H4 (cell line): ENCODE data around the gene SNX9. TPM values are rescaled to one million over a fixed set of nuclear protein-coding genes. Genes with fewer than 3 reads are reported as not detected.
A peak's percentile ranks its signal among the peaks of the same experiment; 100 is the strongest.
"Not testable (repeated sequence)": the region's sequence is repeated elsewhere in the genome, so short reads cannot be mapped to it uniquely, and the experiment has no call there.

Experiments used
- DNase-seq: peaks from one replicate; pipeline ENCODE4 v3.0.0-alpha.2; 2015; ENCODE audit warnings: low spot score
- total RNA-seq: library from RNA; depleted of rRNA; stranded (reverse); fragments of >200 nt; shearing (Covaris generic); gene quantifications from 2 replicates; pipeline ENCODE4 v1.2.3, GENCODE V29; 2014

The SNX9 gene
- total RNA-seq, 1 experiment from 2014 or later: 15.6 TPM

DNA sequence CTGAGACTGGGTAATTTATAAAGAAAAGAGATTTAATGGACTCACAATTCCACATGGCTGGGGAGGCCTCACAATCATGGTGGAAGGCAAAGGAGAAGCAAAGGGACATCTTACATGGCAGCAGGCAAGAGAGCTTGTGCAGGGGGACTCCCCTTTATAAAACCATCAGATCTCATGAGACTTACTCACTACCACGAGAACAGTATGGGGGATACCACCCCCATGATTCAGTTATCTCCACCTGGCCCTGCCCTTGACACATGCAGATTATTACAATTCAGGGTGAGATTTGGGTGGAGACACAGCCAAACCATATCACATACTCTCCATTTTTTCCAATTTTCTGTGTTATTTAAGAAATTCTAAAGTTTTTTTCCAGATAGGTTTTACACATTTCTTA lies 35.6 kb downstream of the SNX9 start:
- DNase-seq: not testable (repeated sequence)

DNA sequence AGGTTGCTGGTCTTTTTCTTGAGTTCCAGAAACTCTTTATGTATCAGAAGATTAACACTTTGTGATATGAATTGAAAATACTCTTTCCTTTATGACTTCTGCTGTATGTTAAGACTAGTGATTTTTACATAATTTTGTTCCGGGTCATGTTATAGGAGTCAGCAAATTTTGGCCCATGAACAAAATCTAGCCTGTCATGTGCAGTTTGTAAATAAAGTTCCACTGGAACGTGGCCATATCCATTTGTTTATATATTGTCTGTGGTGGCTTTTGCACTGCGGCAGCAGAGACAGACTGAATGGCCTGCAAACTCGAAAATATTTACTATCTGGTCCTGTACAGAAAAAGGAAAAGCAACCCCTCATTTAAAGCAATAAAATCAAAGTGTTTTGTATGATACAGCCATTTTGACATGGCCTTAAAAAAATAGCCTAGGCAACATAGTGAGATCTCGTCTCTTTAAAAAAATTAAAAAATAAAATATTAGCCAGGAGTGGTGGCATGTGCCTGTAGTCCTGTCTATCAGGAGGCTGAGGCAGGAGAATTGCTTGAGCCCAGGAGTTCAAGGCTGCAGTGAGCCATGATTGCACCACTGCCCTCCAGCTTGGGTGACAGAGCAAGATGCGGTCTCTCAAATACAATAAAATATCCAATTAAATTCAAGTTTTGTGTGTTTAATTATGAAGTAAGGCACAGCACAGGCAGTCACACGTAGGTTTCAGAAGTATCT lies 36.9 kb downstream of the SNX9 start:
- DNase-seq: peak; percentile 38

DNA sequence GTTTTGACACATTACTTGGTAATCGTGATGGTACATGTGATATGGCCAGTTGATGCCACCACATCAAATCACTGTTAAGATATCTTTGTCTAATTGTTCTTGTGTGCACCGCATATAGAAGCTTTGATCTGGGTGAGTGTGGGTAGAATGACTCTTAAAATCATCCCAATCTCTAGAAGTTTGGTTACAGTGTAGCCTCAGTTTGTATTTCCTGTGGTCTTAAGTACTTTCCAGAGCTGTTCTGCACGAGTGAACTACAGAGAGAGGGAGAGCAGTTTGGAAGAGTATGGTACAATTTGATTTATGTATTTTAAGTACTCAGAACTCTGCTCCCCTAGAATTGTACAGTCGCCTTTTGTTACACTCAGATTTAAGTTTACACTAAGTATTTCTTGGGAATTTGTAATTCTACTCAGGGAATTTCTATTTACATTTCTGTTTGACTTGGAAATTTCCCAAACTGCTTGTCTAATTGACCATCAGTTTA lies 37.5 kb downstream of the SNX9 start:
- no peak for DNase-seq

DNA sequence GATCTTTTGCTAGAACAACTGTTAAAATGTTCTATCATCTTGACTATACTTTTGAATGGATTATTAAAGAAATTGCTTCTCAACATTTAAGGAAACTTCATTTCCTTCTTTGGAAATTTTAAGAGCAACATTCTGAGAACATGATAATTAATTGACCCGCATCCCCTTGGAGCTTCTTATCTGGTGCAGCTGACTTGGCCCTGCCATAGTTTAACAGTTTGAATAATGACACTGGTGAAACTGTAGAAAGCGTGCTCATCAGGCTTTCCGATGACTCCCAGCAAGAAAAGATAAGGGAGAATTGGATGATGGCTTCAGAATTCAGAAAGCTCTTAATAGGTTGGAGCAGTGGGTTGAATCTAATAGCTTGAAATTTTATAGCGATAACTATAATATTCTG lies 38.1 kb downstream of the SNX9 start:
- no peak for DNase-seq

DNA sequence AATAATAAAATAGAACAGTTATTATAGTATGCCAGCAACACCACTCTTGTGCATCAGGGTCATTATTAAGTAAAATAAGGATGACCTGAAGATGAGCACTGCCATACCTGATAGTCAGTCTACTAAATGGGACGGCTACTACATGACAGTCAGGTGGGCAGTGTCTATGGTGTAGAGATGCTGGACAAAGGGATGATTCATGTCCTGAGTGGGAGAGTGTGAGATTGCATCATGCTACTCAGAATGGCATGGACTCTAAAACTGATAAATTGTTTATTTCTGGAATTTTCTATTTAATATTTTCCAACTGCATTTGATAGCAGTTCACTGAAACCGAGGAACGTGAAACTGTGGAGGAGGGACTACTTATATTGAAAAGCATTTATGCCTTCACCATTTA lies 38.8 kb downstream of the SNX9 start:
- no peak for DNase-seq

DNA sequence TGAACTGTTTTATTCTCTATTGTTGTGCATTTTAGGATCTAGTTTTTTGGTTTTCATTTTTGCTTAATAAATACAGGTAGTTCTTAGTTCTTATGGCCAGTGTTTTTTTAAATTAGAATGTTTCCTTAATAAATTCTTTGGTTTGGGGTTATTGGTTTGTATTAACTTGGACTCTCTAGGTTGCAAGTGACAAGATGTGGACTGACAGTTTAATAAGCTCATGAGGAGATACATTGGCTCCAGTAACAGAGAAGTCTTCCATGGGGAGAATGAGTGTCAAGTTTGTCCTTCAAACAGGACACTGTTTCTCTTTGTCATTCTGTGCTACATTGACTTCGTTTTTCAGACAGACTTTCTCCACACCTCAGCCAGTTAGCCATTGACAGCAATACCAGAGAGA lies 39.7 kb downstream of the SNX9 start:
- DNase-seq: no peak

DNA sequence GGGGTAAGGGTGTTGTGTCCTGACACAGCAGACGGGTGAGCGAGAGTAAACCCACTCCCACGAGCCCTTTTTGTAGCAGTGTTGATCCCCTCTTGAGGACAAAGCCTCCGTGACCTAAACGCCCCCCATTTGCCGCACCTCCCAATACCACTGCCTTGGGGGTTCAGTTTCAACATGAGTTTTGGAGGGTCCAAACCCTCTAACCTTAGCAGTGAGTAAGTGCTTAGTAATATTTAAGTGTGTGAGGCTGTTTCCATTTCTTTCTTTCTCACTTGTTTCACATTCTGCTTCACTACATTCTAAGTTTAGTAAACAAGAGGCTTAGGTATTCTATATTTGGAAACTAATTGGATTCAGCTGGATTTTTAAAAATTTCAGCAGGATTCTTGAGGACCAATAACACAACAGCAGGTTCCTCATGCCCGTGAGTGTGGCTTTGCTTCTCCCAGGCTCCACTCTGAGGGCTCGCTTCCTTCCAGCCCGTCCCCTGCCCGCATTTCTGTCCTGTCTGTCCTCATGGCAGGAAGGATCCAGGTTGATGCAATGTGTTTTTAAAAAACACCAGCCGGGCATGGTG lies 41.2 kb downstream of the SNX9 start:
- no peak for DNase-seq

DNA sequence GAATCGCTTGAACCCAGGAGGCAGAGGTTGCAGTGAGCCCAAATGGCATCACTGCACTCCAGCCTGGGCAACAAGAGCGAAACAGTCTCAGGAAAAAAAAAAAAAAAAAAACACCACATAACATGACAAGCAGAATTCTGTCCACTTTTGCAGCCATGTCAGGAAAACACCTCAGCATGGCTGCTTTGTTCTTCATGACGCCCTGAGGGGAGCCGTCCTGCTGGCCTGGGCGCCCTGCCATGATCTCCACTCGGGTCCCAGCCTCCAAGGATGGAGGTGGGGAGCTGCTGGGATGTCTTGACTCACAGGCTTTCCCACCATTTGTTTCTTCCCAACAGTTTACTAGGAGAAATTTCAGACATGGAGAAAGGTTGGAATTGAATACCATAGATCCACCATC lies 42.2 kb downstream of the SNX9 start:
- no peak for DNase-seq

DNA sequence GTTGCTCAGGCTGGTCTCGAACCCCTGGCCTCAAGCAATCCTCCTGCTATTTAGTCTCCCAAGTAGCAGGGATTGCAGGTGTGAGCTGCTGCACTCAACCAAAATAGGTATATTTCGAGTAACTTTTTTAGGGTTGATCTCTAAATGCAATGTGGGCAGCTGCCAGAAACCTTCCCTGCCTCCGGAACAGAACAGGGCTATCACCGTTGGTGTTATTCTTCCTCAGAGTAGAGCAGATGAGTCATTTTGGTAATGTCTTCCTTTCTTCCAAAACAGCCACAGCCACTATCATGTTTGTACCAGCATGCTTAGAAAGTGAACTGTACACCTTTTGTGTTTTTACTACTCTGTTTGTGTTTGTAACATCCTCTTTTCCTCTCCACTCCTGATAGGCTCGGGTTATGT lies 44.1 kb downstream of the SNX9 start:
- no peak for DNase-seq

DNA sequence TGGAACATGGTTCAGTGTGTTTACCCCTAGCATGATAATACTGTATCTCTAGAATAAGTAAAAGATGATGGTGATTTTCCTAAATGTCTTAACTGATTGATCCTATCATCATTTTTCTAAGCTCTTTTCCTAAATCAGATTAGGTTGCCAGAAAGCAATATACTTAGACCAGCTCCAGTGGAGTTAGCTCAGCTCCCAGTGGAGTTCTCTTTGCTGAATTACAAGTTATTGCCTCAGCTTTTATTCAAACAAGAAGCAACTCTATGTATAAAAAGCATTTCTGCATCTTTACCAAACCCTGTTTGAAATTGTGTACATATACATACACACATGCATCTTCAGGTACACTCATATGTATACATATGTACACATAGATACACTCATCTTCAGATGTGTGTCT lies 44.9 kb downstream of the SNX9 start:
- no peak for DNase-seq

DNA sequence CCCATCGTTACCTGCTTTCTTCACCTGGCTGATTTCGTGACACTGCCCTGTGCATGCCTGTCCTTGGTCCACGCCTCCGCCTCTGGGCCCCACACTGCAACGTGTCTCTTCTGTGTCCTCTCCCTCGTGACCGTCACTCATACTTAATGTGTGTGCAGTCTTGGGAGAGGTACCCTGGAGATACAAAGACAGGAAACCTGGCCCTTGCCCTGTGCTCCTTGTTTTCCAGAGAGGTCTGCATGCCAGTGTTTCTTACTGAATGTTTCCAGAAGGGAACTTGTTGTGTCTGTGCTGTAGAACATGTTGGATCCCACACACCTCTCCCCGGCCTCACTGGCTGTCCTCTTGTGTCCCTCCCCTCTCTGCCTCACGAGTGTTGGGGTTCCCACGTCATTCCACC lies 45.8 kb downstream of the SNX9 start:
- no peak for DNase-seq

DNA sequence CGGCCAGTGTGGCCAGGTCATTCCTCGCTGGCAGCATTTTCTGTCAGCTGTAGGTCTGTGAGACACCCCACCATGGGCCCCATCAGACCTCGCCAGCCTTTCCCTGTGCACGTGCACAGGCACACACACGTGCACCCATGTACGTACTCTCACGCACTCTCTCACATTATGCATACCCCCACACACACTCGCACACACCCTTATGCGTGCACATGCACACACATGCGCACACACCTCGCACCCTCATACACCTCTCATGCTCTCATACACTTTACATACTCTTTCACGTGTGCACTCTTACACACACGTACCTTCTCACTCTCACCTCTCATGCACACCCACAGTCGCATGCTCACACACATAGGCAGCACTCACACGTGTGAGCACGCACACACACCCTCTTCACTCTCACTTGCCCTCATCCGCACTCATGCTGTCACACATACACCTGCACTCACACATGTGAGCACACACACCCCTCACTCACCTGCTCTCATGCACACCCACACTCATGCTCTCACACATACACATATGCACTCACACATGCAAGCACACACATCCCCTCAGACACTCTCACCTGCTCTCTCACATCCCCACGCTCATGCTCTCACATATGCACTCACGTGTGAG lies 46.7 kb downstream of the SNX9 start:
- no peak for DNase-seq

DNA sequence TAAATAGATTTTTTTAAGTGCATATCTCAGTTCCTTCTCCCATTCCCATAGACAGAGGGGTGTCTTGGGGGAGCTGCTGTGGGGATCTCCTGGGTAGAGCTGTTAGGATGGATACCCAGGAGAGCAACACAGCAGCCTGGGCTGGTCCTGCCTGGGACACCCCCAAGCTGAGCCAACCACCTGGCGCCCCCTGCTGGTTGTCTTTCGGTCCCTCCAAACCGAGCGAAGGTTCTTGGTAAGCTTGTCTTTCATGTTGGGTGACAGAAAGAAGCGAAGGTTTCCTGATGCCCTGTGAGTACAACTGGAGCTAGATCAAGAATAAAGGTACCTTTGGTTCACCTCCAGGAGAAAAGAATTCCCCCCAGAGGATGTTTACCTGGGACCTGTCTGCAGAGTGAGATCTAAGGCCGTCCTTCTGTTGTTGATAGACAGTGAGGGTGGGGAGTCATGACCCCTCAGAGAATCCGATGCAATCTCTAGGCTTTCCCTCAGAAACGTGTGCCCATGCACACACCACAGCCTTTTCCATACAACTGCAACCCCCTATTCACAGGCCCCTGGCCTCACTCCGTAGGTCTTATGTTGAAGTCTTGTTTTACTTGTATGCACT lies 50.8 kb downstream of the SNX9 start:
- DNase-seq: peak; percentile 24

DNA sequence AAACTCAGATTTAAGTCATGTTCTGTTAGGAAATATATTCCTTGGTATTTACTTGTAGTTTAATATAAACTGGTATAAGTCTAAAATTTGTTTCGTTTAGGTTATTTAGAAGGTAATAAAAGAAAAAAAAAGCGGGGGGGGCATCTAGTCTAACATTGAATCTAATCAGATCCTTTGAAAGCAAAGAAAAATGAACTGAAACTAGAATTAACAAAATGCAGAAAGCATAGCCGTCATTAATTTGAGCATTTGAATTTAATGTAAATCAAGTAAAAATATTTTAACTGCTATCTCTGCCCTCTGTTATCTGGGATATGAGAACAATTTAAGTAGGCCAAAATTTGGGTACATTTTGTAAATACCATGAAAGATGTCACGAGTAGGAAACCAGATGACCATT lies 54.1 kb downstream of the SNX9 start:
- no peak for DNase-seq

DNA sequence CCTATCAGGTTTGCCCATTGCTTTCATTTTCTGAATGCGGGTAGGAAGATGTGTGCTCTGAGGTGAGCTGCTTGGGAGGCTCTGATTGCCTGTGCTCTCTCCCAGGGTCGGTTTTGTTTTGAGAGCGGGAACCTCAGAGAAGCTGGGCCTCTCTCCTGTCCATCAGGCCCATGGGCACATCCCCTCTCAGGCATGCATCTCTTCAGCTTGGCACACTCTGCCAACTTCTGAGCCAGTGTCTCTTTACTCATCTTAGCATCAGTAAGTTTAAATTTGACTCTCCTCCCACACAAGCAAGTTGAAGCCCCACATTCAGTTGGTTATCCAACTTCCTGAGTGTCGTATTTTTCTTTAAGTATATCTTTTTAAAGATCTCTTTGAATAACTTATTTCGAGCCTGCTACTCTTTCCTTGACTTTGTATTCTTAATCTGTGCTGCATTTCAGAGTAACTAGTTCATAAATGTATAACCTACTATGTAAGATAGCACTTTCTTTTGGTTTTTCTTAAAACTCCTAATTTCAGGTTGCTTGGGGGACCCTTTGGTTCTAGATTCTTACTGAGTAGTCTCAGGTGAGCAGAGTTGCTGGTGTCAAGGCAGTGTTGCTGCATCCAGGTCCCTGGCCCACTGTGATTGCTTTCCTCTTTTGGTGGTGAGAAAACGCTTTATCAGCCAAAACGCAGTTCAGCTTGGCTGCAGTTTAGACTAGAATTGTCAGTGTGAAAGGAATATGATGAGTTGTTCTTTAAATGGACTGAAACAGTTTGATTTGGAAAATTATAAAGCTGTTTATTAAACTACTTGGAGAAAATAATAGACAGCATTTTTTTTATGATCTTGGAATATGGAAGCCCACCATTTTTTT lies 54.8 kb downstream of the SNX9 start:
- no peak for DNase-seq

DNA sequence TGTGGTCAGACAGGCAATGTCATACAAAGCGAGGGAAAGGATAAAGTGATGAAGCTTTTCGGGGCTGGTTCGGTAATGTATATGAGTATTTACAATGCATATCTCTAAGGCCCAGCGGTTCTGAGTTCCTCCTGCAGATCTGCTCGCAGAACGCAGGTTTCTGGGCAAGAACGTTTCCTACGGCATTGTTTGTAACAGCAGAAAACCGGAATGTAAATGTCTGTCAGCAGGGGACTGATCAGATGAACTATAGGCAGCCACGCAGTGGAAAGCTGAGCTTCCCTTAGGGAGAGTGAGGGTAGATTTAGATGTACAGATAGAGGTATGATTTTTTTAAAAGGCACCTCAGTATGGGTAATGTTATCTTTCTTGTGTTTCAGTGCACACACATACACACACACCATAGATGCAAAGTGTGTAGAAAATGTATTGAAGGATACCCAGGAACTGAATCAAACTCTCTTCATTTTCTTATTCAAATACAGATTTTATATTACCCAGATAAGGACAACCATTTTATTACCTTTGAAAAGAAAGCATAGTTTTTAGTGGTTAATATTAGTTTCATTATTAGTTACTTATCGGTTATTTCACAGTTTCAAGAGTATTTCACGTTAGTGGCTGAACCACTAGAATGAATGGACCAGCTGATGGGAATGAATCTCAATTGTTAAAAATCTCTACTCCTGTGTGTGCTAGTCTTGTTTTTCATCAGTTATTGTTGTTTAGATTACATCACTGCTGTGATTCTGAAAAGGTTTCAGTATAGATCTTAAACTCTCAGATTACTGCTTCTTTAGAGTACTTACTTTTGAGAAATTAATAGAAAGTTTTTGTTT lies 56.2 kb downstream of the SNX9 start:
- DNase-seq: no peak

DNA sequence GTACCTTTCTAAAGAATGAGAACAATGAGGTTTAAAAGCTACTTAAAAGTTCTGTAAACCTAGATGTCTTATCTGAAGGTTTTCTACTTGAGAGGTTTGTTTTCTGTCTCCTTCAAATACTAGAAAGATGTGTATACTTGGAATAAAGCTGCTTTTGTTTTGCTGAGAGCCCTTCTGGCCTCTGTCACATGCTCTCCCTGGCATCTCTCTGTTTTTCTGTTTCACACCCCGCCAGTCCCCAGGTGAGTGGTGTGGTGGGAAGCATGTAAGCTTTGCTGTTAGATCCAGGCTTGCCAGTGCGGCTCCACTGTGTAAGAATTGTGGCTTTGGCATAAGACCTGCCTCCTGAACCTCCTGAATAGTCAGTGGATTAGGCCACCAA lies 56.8 kb downstream of the SNX9 start:
- DNase-seq: no peak

DNA sequence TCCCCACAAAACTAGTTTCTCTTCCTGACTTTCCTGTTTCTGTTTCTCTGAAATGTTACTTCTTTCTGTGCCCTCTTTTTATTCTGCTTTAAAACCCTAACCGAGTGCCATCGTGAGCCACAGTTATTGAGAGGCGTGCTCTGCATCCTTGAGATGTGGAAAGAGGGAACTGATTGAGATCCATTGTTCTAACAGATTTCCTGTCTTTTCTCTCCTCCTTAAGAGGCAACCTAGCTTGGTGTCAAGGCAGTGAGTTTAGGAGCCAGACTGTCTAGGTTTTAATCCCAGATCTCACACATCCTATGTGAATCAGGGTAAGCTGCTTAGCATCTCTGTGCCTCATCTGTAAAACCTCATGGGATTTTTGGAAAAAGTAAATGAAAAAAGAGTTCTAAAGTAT lies 57.5 kb downstream of the SNX9 start:
- DNase-seq: no peak

DNA sequence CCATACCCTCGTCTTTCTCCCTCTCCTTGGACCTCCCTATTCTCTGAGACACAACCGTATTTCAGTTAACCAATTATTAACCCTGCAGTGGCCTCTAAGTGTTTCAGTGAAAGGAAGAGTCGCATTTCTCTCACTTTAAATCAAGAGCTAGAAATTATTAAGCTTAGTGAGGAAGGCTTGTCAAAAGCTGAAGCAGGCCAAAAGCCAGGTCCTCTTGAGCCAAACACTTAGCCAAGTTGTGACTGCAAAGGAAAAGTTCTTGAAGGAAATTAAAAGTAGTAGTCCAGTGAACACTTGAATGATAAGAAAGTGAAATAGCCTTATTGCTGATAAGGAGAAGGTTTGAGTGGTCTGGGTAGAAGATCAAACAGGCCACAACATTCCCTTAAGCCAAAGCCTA lies 58.3 kb downstream of the SNX9 start:
- no peak for DNase-seq

DNA sequence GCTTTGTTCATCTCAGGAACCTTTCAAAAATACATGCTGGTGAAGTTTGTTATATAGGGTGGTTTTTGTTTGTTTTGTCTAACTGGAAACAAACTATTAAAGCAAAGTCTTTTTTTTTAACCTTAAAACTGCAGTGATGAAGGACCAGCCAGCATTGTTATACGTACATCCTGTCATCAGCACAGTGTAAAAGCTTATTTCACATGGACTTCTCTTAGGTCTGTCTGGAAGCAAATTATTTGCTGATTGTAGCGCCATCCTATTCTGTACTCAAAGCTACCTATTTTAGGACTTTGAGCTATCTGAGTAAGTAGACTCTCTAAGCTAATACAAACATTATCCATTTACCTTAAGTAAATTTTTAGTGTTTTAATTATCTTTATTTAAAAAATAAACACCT lies 61.7 kb downstream of the SNX9 start:
- DNase-seq: no peak

DNA sequence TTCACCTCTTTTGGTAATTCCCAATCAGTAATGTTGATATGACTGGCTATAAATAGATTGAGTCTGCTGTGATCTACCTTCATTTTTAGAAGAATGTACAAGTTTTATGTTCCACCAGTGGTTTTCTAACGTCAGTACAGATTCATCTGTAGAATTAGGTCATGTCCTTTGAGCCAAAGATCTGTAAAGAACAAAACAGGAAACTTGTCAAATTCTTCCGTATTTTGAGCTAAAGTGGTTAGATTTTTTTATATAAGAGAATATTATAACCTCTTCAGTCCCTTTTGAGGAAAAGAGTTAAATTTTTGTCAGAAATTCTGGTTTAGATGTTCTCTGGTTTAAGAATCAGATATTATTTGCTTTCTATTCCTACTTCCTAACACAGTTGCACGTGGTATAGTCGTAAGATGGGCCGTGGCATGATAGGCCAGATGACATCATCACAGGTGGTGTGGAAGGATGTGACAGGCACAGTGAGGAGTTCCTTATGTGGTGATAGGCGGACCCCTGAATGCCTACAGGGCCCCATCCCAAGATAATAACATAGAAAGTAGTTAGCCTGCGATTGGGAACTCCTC lies 62.3 kb downstream of the SNX9 start:
- DNase-seq: no peak
